GM12878 (cell line): ENCODE measurements around the gene MFNG. TPM values are rescaled to one million over a fixed set of nuclear protein-coding genes. Genes with fewer than 3 reads are reported as not detected.

ENCODE experiments used
- ATAC-seq: fragments of 200-7000 bp; cut with Tn5 transposase; 3 replicates; pipeline ENCODE4 v1.9.1; 2020; ENCODE audit warnings: mild to moderate bottlenecking, moderate library complexity
- BruUV-seq: library from RNA; stranded (reverse); fragments of 400-500 nt; replicated peaks from 2 replicates; lab custom pipeline; 2021; lab: Mats Ljungman, UMichigan
- CTCF ChIA-PET: fragments of 300-600 bp; sonication (Branson Sonifier 250); formaldehyde crosslinking; extraction: SDS; loops from one replicate; lab custom pipeline; 2021; ENCODE audit warnings: inconsistent platforms; lab: Yijun Ruan, JAX
- POLR2A ChIA-PET: fragments of 350-600 bp; formaldehyde crosslinking; extraction: SDS; loops from one replicate; lab custom pipeline; 2021; ENCODE audit warnings: inconsistent platforms; lab: Charles Lee
- RAD21 ChIA-PET: fragments of 300-600 bp; sonication (Branson Sonifier 250); formaldehyde crosslinking; loops from one replicate; lab custom pipeline; 2023; ENCODE audit warnings: antibody characterized with exemption; ENCODE audit not compliant: unreplicated experiment; lab: Charles Lee
- SMC1A ChIA-PET: fragments of 300-600 bp; sonication (Branson Sonifier 250); formaldehyde crosslinking; loops from one replicate; lab custom pipeline; 2023; ENCODE audit not compliant: unreplicated experiment, uncharacterized antibody; lab: Charles Lee
- DNase-seq: peaks from one replicate; pipeline ENCODE4 v3.0.0-alpha.2; 2011; ENCODE audit warnings: low read depth, low spot score
- FAIRE-seq: peaks from 3 replicates; lab custom pipeline; 2011; peaks lifted over from hg19 to GRCh38; lab: Jason Lieb, UNC
- H2AFZ ChIP-seq: 2 replicates; pipeline ENCODE4 v1.6.0; 2011; ENCODE audit warnings: low read depth, low read length, control low read depth; ENCODE audit not compliant: control insufficient read depth
- H3K27ac ChIP-seq: 2 replicates; pipeline ENCODE4 v1.5.1; 2011; ENCODE audit warnings: control low read depth; ENCODE audit not compliant: control insufficient read depth, insufficient read depth
- H3K27me3 ChIP-seq, 2 experiments: replicated peaks in 1 of 2; 2 replicates each; pipeline versions ENCODE4 v1.6.0 to v1.6.1; 2011; ENCODE audit warnings: low read length in 1 of 2; ENCODE audit not compliant: control insufficient read depth in 2 of 2, insufficient read depth in 2 of 2
- H3K36me3 ChIP-seq, 2 experiments: 2 replicates each; pipeline ENCODE4 v1.5.1; 2011; ENCODE audit warnings: low read length in 1 of 2; ENCODE audit not compliant: control insufficient read depth in 2 of 2, insufficient read depth in 2 of 2
- H3K4me1 ChIP-seq: 2 replicates; pipeline ENCODE4 v1.6.1; 2011; ENCODE audit warnings: mild to moderate bottlenecking, low read length, moderate library complexity, mixed read lengths; ENCODE audit not compliant: control insufficient read depth, insufficient read depth
- H3K4me2 ChIP-seq: 2 replicates; pipeline ENCODE4 v1.6.0; 2011; ENCODE audit warnings: control low read depth; ENCODE audit not compliant: control insufficient read depth, insufficient read depth
- H3K4me3 ChIP-seq: fragments of 200-600 bp; sonication (generic); 2 replicates; pipeline ENCODE4 v1.5.1; 2016
- H3K79me2 ChIP-seq: 2 replicates; pipeline ENCODE4 v1.6.0; 2011; ENCODE audit warnings: low read length; ENCODE audit not compliant: control insufficient read depth, insufficient read depth
- H3K9ac ChIP-seq: 2 replicates; pipeline ENCODE4 v1.8.0; 2011; ENCODE audit warnings: low read length, control low read depth, mixed read lengths; ENCODE audit not compliant: control insufficient read depth, insufficient read depth
- H3K9me3 ChIP-seq: replicated peaks from 3 replicates; pipeline ENCODE4 v1.5.1; 2011; ENCODE audit warnings: mild to moderate bottlenecking, low read length; ENCODE audit not compliant: control insufficient read depth, insufficient read depth
- H4K20me1 ChIP-seq: 2 replicates; pipeline ENCODE4 v1.6.0; 2011; ENCODE audit not compliant: control insufficient read depth, insufficient read depth
- CEBPB ChIP-seq, 2 experiments: fragments of 150-350 bp in 1 of 2; IDR thresholded peaks; 2 replicates each; pipeline ENCODE4 v1.6.1; 2012 to 2014; ENCODE audit warnings: low read depth in 2 of 2, low read length in 2 of 2, borderline replicate concordance in 1 of 2, inconsistent platforms in 1 of 2
- FOXK2 ChIP-seq: fragments of 450-650 bp; IDR thresholded peaks from 2 replicates; pipeline ENCODE4 v1.6.1; 2017; ENCODE audit warnings: mild to moderate bottlenecking, moderate library complexity
- MAX ChIP-seq: IDR thresholded peaks from 2 replicates; pipeline ENCODE4 v1.6.1; 2012; ENCODE audit warnings: low read depth, low read length, improper control_type of control experiment
- MEF2A ChIP-seq: IDR thresholded peaks from 2 replicates; pipeline ENCODE4 v1.6.1; 2011; ENCODE audit warnings: low read depth, mild to moderate bottlenecking, low read length, moderate library complexity; ENCODE audit not compliant: insufficient read depth
- NFIC ChIP-seq: IDR thresholded peaks from 2 replicates; pipeline ENCODE4 v1.6.1; 2012; ENCODE audit warnings: low read depth, mild to moderate bottlenecking, inconsistent platforms, low read length, moderate library complexity
- RELA ChIP-seq: fragments of 450-650 bp; IDR thresholded peaks from 2 replicates; pipeline ENCODE4 v1.8.0; 2014; ENCODE audit warnings: borderline replicate concordance; ENCODE audit not compliant: partially characterized antibody
- SIX5 ChIP-seq: IDR thresholded peaks from 2 replicates; pipeline ENCODE4 v1.6.1; 2011; ENCODE audit warnings: mild to moderate bottlenecking, low read depth, low read length, moderate library complexity; ENCODE audit not compliant: severe bottlenecking
- TCF12 ChIP-seq: IDR thresholded peaks from 2 replicates; pipeline ENCODE4 v1.6.1; 2011; ENCODE audit warnings: low read depth, mild to moderate bottlenecking, low read length
- YY1 ChIP-seq: IDR thresholded peaks from 2 replicates; pipeline ENCODE4 v1.6.1; 2011; ENCODE audit warnings: low read depth, mild to moderate bottlenecking, low read length
- WGBS: methylation state at CpG from one replicate; pipeline ENCODE4 v1.1.6; 2016; ENCODE audit warnings: low lambda C conversion rate; ENCODE audit not compliant: insufficient replicate concordance, insufficient coverage; ENCODE audit errors: missing lambda C conversion rate; 5-methylcytosine and 5-hydroxymethylcytosine counted together
- in situ Hi-C: fragments of 300-500 bp; cut with MboI; formaldehyde crosslinking; loops from 9 replicates; pipeline ENCODE4 v1.14.3; 2018; ENCODE audit warnings: mixed read lengths
- intact Hi-C: fragments of 100-400 bp; cut with micrococcal nuclease; formaldehyde crosslinking; loops from one replicate; pipeline ENCODE4 v1.14.2; 2022; ENCODE audit not compliant: unreplicated experiment
- polyA plus RNA-seq, 11 experiments: library from polyadenylated mRNA; depleted of rRNA in 4 of 11; unstranded in 6 of 11; stranded (reverse) in 5 of 11; fragments of >200 nt; fragmentation: Nextera tagmentation in 4 of 11; fragmentation: Illumina TruSeq in 1 of 11; extraction: Ambion mirVana in 4 of 11; extraction: Trizol in 1 of 11; gene quantifications; 1 replicate in 1 of 11; 2 replicates in 10 of 11; pipeline versions ENCODE4 v1.2.1 to v1.2.3, GENCODE V29; 2011 to 2016; ENCODE audit warnings: inconsistent platforms in 2 of 11, missing spikeins in 2 of 11, low read depth in 1 of 11
- total RNA-seq, 4 experiments: library from RNA; depleted of rRNA in 3 of 4; stranded (reverse); fragments of >200 nt in 3 of 4; fragmentation: Illumina TruSeq in 1 of 4; extraction: Trizol in 1 of 4; gene quantifications; 2 replicates each; pipeline versions ENCODE4 v1.2.1 to v1.2.3, GENCODE V29; 2013 to 2021
- TF ChIP-seq, protein P1 (sequence below): fragments of 450-650 bp; IDR thresholded peaks from 2 replicates; pipeline ENCODE4 v1.6.1; 2017; ENCODE audit warnings: mild to moderate bottlenecking, moderate library complexity

The MFNG gene
- total and polyA plus RNA-seq, 10 of the 15 experiments (the other 5 are each of a cell fraction or from before 2014, with no cell fraction given), result 11.5 to 117 (median 68.5) TPM

DNA sequence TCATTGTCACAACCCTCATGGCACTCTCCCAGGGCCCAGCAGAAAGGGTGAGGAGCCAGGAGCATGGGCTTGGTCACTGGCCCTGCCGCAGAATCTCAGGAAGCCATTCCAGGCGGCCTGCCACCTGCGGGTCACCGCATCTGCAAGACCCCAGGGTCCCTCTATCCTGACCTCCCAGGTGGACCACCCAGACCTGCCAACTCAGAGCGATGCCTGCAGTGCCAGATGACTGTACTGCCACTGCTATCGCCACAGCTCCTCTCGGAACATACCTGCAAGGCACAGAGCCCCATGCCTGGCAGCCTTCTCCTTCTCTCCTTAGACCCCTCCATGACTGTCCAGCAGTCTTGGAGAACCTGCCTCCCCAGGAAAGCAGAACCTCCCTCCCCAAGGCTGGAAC, 32.5 kb downstream of the MFNG start:
- intact Hi-C loops, result no loop called here
- no TSS peak for BruUV-seq
- ChIA-PET RAD21 (interaction anchor here (0.7 to 1.7 kb wide), 2 partner anchors 136 to 186 kb away, joined by 3 to 6 read pairs; no protein-coding TSS in a partner anchor), SMC1A (no interaction called here), POLR2A (no interaction called here), CTCF (interaction anchor here (6.1 kb wide), 1 partner anchor 138 kb away, joined by 90 read pairs; no protein-coding TSS in a partner anchor)
- in situ Hi-C loops, result no loop called here
- H3K4me2 ChIP-seq, result no peak overlapping the region
- no peak for TF ChIP-seq MEF2A
- no peak for TF ChIP-seq YY1
- no peak for TF ChIP-seq TCF12
- TF ChIP-seq NFIC, result no peak
- no peak for TF ChIP-seq CEBPB (IDR thresholded peaks at IDR 0.05; ENCODE audit: borderline replicate concordance in 1 of 2, low read depth in 2 of 2, low read length in 2 of 2)
- TF ChIP-seq SIX5, result no peak
- no peak for TF ChIP-seq MAX
- TF ChIP-seq FOXK2, result no peak
- no peak for TF ChIP-seq RELA
- TF ChIP-seq, protein P1, sequence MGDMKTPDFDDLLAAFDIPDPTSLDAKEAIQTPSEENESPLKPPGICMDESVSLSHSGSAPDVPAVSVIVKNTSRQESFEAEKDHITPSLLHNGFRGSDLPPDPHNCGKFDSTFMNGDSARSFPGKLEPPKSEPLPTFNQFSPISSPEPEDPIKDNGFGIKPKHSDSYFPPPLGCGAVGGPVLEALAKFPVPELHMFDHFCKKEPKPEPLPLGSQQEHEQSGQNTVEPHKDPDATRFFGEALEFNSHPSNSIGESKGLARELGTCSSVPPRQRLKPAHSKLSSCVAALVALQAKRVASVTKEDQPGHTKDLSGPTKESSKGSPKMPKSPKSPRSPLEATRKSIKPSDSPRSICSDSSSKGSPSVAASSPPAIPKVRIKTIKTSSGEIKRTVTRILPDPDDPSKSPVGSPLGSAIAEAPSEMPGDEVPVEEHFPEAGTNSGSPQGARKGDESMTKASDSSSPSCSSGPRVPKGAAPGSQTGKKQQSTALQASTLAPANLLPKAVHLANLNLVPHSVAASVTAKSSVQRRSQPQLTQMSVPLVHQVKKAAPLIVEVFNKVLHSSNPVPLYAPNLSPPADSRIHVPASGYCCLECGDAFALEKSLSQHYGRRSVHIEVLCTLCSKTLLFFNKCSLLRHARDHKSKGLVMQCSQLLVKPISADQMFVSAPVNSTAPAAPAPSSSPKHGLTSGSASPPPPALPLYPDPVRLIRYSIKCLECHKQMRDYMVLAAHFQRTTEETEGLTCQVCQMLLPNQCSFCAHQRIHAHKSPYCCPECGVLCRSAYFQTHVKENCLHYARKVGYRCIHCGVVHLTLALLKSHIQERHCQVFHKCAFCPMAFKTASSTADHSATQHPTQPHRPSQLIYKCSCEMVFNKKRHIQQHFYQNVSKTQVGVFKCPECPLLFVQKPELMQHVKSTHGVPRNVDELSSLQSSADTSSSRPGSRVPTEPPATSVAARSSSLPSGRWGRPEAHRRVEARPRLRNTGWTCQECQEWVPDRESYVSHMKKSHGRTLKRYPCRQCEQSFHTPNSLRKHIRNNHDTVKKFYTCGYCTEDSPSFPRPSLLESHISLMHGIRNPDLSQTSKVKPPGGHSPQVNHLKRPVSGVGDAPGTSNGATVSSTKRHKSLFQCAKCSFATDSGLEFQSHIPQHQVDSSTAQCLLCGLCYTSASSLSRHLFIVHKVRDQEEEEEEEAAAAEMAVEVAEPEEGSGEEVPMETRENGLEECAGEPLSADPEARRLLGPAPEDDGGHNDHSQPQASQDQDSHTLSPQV, result no peak
- H3K36me3 ChIP-seq, result no peaks in the 10 kb centered on the region
- 0 out of 2 replicates have a peak, but pooled peaks cover 2% of the 10 kb centered on the region for H4K20me1 ChIP-seq
- H3K9me3 ChIP-seq, result no peaks in the 10 kb centered on the region
- H3K4me1 ChIP-seq, result no peaks in the 10 kb centered on the region
- H3K9ac ChIP-seq, result no peak overlapping the region
- no peak overlapping the region for H3K27ac ChIP-seq
- no peak overlapping the region for H3K4me3 ChIP-seq
- FAIRE-seq (no peak), ATAC-seq (no peak), DNase-seq (no peak)
- 73% methylated on average over 7 of the region's 7 CpGs for WGBS
- no peaks in the 10 kb centered on the region for H3K27me3 ChIP-seq
- no peak overlapping the region for H2AFZ ChIP-seq
- H3K79me2 ChIP-seq, result no peaks in the 10 kb centered on the region
